Activated effector memory CD4-positive, alpha-beta T cell treated with Interleukin-2 at 50 U/mL for 16 hours (primary cell): ENCODE data around the gene ZNF23.

Experiments used
- DNase-seq: peaks from one replicate; pipeline ENCODE4 v3.0.0-alpha.2; 2020

ZNF23 gene

DNA sequence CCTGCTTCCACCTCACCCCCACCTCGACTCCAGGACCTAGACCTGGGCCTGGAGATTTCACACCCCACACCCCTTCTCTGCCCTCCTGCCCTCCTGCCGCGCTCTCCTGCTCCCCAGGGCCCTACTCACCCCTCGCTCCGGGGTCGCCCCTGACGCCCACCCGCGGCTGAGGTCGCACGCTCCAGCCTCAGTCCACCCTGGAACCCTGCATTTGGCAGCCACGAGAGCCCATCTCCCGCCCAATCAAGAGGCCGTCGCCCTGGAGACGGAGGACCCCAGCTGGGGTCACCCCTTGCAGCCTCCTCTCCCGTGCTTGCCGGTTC, 36.3 kb downstream of the ZNF23 start:
- no peak for DNase-seq

DNA sequence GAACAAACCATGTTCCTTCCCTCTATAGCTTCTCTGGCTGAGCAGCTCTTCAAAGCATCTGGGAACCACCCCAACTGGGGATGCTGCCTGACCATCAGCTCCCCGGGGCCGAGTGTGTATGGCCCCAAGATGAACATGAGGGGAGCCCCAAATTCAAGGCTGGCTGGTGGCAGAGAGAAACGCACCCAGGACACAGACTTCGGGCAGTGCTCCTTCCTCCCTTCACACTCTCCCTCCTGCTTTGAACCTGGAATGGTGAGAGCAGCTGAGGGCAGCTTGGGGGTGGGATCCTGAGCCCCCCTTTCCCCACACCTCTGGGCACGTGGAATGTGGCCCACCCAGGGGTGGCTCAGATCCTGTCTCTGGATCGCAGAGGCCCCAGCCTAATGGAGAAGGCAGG, 37.4 kb downstream of the ZNF23 start:
- DNase-seq, result no peak

DNA sequence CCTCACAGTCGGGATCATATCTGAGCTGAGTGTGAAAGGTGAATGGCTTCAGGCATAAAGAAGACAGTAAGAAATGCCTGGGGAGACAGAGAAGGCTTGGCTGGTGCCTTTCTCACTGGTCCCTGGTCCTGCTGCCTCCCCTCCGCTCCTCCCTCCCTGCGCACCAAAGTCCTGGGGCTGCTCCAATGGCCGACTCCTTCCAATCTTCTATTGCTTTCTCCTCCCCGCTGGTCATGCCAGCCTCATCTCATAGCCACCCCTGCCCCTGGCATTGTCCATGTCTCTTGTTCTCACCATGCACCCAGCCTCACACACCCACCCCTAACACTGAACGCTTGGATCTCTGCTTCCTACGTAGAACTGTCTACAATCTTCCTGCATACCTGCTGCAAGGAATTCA, 38.2 kb downstream of the ZNF23 start:
- DNase-seq, result no peak

DNA sequence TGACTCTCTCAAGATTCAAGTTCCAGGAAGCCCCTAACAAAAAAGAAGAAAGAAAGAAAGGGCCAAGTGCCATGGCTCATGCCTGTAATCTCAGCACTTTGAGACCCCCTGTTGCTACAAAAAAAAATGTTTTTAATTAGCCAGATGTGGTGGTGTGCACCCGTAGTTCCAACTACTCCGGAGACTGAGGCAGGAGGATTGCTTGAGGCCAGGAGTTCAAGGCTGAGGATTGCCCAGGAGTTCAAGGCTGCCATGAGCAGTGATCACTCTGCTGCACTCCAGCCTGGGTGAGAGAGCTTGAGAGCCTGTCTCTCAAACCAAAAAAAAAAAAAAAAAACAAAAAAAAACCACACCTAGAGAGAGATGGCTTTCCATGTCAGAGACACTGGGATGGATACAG, 39.0 kb downstream of the ZNF23 start:
- DNase-seq, result no peak

DNA sequence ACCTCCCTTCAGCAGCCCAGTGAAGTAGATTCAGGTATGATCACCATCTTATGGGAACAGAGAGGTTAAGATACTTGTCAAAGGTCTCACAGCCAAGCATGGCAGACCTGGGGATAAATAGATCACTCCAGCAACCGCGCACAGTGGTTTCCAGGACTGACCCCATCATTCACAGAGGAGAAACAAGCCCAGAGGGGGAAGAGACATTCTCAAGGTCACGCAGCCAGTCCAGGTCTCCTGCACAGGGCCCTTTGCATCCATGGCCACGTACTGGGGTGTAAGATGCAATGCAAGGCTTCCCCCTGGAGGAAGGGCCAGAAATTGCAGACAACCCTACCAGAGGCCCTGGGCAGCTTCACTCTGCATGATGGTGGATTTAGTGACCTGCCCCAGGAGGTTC, 40.1 kb downstream of the ZNF23 start:
- DNase-seq, result no peak

DNA sequence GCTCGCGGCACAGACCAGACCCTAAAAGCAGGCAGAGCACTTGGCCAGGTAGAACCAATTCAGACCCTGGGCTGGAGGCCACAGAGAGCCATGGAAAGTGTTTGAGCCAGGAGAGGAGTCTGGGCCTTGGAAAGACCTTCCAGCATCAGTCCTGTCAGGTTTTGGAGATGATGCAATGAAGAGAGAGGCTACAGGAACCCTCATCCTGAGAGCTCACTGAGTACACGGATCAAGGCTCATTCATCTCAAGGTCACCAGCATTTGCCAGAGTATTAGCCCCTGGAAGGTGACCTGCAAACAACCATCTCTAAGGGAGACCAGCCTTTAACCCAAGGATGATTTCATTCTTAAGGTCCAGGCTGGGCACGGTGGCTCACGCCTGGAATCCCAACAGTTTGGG, 48.0 kb downstream of the ZNF23 start:
- no peak for DNase-seq

DNA sequence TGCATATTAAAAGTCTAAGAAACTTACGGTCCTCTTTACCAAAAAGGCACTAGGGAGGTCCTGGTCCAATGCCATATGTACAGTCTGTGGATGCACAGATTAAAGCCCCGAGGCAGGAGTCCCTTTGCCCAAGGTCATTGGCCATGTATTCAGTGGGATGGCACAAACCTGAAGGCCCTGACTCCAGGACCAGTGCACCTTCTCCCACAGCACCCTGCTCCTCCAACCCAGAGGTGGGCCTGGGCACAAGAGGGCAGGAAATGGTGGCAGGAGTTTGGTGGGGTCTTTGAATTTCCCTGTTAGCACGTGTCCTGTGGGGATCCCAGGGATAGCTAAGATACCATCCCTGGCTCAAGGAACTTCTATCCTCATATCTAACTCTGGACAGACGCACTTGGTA, 48.7 kb downstream of the ZNF23 start:
- DNase-seq, result no peak

DNA sequence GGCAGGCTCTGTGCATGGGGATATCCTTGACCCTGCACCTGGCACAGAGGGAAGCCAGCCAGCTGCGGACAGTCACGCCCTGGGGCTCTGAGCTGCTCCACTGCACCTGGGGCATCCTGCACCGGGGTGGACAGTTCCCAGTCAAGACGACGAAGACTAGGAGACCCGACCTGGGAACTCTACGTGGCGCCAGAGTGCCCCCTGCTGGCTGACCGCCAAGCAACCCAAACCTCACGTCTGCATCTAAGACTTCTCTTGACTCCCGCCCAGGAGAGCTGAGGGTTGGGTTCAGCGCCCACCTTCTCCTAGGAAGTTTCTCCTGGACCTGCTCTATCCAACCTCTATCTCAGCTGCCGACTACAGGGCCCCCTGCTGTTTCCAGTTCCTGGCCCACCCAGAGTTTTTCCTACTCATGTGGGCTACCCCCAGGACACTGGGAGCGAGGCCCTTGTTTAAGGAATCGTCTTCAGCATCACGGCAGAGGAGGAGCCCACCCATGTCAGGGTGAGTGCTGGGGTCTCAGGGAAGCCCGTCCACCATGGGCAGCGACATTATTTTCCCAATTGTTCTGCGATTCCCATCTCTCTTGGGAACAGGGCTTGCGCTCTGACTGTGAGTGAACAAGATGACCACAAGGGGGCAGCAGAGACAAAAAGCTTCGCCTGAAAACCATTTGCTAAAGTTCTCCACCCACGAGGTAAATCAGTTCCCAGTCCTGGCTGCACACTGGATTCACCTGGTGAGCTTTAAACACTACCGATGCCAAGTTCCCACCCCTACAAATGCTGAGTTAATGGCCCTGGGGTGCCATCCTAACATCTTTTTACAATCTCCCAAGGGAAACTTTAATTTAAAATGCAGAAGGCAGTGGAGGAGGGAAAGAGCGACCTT, 49.5 kb downstream of the ZNF23 start:
- DNase-seq, result peak; percentile 39

DNA sequence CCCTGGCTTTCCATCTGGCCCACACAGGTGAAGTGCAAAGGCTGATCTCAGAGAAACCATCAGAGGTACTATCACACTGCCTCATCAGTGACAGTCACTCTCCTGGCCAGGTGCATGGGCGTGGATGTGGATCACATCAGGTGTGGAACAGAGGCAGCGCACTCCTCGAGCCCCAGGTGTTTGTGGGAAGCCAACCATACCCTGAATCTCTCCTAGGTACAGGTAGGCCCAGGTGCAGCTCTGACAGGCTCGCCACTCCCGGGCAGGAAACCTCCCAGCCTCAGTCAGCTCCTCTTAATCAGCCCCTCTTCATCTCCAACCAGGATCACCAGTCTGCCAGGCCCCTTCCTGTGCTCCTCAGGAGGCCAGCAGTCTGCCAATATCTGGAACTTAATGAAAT, 51.9 kb downstream of the ZNF23 start:
- no peak for DNase-seq

DNA sequence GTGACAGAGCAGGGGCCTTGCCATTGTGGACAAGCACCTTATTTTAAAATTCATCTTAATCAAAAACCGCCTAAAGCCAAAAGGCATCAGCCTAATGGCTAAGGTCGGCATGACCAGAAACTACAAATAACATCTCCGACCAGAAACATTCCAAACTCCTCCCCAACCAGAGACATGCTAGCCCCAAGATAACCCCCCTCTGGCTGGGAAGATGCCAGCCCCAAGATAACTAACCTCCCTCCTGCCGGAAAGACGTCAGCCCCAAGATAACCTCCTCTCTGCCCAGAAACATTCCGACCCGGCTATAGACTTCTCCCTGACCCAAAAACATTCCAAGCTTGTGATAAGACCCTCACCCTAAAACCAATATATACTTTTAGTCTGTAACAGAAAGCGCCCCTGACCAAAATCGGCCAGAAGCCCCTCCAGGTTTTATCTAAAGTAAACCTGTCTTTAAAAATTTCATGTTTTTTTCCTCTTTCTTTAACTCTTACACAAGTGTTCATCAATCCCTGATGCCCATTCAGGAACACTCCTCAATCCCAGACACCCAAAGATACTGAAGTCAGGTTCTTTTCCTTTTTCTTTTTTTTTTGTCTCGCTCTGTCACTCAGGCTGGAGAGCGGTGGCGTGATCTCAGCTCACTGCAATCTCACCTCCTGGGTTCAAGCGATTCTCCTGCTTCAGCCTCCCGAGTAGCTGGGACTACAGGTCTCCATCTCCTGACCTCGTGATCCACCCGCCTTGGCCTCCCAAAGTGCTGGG, 52.9 kb downstream of the ZNF23 start:
- no peak for DNase-seq

DNA sequence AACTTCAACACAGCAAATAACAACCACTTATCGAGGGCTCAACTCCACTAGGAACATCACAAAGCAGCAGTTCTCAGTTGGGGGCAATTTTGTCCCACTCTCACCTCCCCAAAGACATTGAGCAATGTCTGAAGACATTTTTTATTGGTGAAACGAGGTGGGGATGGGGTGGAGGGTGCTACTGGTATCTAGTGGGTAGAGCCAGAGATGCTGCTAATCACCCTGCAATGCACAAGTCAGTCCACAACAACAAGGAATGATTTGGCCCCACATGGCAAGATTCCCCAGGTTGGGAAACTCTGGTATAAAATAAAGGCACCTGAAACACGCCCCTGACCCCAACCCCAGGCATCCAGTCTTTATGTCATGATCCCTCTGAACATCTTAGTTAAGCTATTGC, 53.5 kb downstream of the ZNF23 start:
- DNase-seq, result no peak

DNA sequence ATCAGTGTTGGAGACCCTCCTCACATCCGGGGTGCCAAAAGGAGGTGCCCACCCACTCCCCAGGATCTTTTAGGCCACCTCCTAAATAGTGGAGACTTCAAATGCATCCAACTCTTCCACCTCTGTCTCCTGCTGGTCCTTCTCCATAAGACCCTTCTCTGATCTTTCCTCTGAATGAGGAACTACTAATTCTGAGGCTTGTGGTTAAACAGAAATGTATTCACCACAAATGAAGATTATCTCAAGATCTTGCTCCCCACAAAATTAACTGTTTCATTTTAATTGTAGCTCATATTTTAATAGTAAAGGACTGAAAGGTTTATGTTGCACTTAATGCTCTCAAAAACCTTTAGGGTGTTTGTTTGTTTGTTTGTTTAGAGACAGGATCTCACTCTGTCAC, 54.3 kb downstream of the ZNF23 start:
- DNase-seq, result no peak

DNA sequence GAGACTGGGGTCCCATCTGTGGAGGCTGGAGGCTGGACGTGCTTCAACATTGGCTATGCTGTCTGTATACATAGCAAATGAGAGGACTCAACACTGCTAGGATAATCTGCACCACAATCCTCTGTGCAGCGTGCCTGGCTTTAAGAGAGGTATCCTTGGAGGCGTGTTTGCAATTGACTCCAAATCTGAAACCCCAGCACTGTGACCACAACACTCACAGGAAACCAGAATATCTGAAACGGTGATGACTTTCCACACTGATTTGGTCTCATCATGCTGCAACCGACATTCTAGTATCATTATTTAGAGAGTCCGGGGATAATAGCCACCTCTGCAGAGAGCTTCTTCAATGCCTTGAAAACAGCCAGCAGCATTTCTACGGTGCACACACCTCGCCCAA, 55.3 kb downstream of the ZNF23 start:
- DNase-seq, result no peak

DNA sequence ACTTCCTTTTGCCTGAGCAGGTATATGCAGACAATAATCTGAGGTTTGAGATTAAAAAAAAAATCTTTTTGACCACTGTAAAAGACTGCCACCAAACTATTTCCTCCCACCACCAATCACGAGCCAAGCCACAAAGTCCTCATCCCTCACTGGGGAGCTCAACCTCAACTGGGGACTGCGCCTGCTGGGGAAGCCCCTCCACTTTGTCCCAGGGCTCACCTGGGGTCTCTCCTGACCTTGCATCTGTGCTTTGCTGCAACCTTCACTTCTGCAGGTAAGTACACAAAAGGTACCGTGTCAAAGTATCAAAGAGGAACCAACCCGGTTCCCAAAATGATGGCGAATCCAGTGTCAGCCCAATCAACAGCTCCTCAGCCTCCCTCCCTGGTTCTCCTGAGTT, 55.7 kb downstream of the ZNF23 start:
- no peak for DNase-seq

DNA sequence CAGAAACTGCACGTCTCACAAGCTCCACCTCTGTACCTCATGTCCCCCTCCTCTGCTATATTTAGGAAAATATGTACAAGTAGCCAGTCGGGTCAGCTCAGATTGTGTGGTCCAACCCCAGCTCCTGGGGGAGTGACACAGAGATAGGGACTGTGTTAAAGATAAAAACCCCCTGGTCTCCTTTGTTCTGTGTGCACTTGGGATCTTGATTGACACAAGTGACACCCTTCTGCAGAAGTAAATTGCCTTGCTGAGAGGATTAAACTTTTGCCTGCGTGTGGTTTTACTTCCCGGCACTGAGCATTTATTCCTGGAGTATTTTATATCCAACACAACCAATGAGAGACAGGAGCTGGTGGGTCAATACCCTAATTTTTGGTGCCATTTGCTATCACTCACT, 57.7 kb downstream of the ZNF23 start:
- DNase-seq, result no peak

DNA sequence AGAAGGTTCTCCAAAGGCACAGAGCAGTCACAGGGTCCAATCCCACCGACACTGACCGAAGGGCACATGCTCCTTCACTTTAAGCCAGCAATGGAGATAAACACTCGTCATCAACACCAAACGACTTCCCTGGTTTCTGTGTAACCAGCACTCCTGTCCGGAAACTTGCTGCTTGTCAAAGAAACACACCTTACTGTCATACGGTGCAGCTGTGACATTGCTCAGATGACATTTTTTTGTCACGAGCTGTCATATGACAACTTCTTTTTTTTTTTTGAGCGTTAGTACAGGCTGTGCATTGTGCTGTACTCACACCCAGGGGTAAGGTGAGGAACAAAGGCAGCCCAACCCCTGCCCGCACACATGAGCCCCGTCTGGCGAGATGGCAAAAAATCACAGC, 59.4 kb downstream of the ZNF23 start:
- no peak for DNase-seq

DNA sequence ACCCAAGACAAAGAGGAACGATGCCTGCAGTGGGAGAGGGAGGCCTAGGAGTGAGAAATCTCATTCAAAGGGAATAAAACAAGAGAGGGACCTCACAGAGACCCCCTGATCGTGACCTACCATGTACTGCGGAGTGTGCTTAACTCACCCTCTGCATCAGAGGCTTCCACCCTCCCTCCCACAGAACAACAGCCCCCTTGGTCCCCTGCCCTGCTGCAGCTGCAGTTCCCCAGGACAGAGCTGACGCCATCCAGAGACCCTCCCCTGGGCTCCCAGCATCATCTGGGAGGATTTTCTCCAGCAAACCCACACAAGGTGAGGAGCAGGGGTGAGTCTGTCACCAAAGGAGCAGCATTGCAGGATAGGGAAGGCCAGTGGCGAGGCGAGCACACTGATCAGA, 60.0 kb downstream of the ZNF23 start:
- no peak for DNase-seq

DNA sequence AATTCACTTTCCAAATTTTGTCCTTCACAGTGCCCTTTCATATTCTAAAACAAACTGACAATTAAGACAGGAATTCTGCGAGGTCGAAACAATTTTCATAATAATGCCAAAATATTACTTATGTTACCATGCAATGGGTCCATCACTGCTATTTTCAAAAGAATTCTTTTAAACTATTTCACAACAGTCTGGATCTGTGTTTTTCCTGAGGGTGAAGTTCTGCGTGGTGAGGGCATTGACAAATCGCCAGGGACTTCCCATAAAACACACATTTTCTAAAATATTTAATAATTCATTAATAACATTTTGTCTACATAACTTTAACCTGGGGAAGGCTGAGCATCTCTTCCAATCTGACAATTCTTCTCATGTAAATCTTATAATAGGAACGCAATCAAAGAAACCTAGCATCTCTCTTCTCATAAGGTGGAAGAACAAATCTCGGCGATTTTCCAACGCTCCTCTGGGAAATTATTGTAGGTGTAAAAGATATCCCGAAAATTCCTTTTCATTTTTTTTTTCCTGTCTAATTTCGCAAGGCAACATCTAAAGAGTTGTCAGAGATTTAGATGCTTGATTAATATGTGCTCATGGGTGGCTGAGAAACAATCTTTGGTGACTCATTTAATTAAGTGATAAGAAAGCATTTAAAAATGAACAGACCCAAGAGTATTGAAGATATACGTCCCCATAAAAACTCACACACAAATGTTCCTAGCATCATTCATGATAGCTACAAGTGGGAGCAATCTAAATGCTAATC, 62.1 kb downstream of the ZNF23 start:
- DNase-seq, result no peak
